MM.1S (cell line): ENCODE results near the gene TARS1.

ENCODE experiments used
- DNase-seq: peaks from one replicate; pipeline ENCODE4 v3.0.0-alpha.2; 2015
- H2AFZ ChIP-seq: fragments of 300-600 bp; sonication (generic); 2 replicates; pipeline ENCODE4 v1.6.0; 2016; ENCODE audit warnings: antibody characterized with exemption, low read length
- H3F3A ChIP-seq: fragments of 300-600 bp; sonication (generic); 2 replicates; pipeline ENCODE4 v1.6.1; 2016; ENCODE audit warnings: mild to moderate bottlenecking, antibody characterized with exemption, low read length, moderate library complexity, mixed read lengths; ENCODE audit not compliant: insufficient read depth
- H3K27ac ChIP-seq: fragments of 300-600 bp; sonication (generic); 2 replicates; pipeline ENCODE4 v1.5.1; 2016; ENCODE audit warnings: mild to moderate bottlenecking, low read length
- H3K27me3 ChIP-seq: fragments of 300-600 bp; sonication (generic); replicated peaks from 2 replicates; pipeline ENCODE4 v1.6.0; 2016; ENCODE audit warnings: low read length; ENCODE audit not compliant: insufficient read depth
- H3K36me3 ChIP-seq: fragments of 300-600 bp; sonication (generic); replicated peaks from 2 replicates; pipeline ENCODE4 v1.6.1; 2016; ENCODE audit warnings: mild to moderate bottlenecking, low read length, mixed read lengths; ENCODE audit not compliant: insufficient read depth
- H3K4me1 ChIP-seq: fragments of 300-600 bp; sonication (generic); 2 replicates; pipeline ENCODE4 v1.6.1; 2016; ENCODE audit warnings: low read length, mixed read lengths
- H3K4me2 ChIP-seq: fragments of 300-600 bp; sonication (generic); 2 replicates; pipeline ENCODE4 v1.6.0; 2016; ENCODE audit warnings: low read depth, low read length
- H3K4me3 ChIP-seq: fragments of 300-600 bp; sonication (generic); 2 replicates; pipeline ENCODE4 v1.5.1; 2016; ENCODE audit warnings: low read length, mixed read lengths
- H3K79me2 ChIP-seq: fragments of 300-600 bp; sonication (generic); 2 replicates; pipeline ENCODE4 v1.6.1; 2016; ENCODE audit warnings: mixed run types, low read length, mixed read lengths
- H3K9ac ChIP-seq: fragments of 300-600 bp; sonication (generic); 2 replicates; pipeline ENCODE4 v1.6.1; 2016; ENCODE audit warnings: low read length, mixed read lengths
- H3K9me2 ChIP-seq: fragments of 300-600 bp; sonication (generic); replicated peaks from 2 replicates; pipeline ENCODE4 v1.6.1; 2016; ENCODE audit warnings: mild to moderate bottlenecking, low read length, mixed read lengths; ENCODE audit not compliant: insufficient read depth
- H3K9me3 ChIP-seq: fragments of 300-600 bp; sonication (generic); replicated peaks from 2 replicates; pipeline ENCODE4 v1.6.1; 2016; ENCODE audit warnings: mild to moderate bottlenecking, low read length, mixed read lengths; ENCODE audit not compliant: insufficient read depth
- H4K20me1 ChIP-seq: fragments of 300-600 bp; sonication (generic); 2 replicates; pipeline ENCODE4 v1.6.1; 2016; ENCODE audit warnings: mild to moderate bottlenecking, low read length, moderate library complexity, mixed read lengths; ENCODE audit not compliant: insufficient read depth
- CTCF ChIP-seq: fragments of 300-600 bp; sonication (generic); IDR thresholded peaks from 2 replicates; pipeline ENCODE4 v1.5.1; 2016; ENCODE audit warnings: antibody characterized with exemption, low read length, mixed read lengths
- EZH2 ChIP-seq: fragments of 300-600 bp; sonication (generic); optimal IDR thresholded peaks from 2 replicates; pipeline ENCODE3; 2017; ENCODE audit warnings: low read depth, mild to moderate bottlenecking, antibody characterized with exemption, low read length, mixed read lengths
- EZH2phosphoT487 ChIP-seq: fragments of 300-600 bp; sonication (generic); IDR thresholded peaks from 2 replicates; pipeline ENCODE4 v1.6.1; 2018; ENCODE audit warnings: antibody characterized with exemption, low read length

The TARS1 gene

GRCh38 chr5:33440482-33441240 is at the start of gene TARS1:
Gene TARS1 (plus strand): TSS chr5:33440965. CDS start chr5:33441087, 122 bp downstream.
- Histone ChIP-seq H3K4me2 (peak within 1 kb of the TSS; percentile 71), H3K27me3 (no peaks in the 10 kb centered on the region), H3K4me1 (peaks cover 22% of the 10 kb centered on the region), H3F3A (peaks cover 14% of the 10 kb centered on the region), H4K20me1 (peaks cover 15% of the 10 kb centered on the region), H3K36me3 (peaks cover 1% of the 10 kb centered on the region; the same call in 1 of the 2 replicates), H3K79me2 (peaks cover 65% of the 10 kb centered on the region), H3K9ac (peak within 1 kb of the TSS; percentile 84), H3K4me3 (peak within 1 kb of the TSS; percentile 85), H3K27ac (peak within 1 kb of the TSS; percentile 82; the same call in 1 of the 2 replicates), H3K9me3 (no peaks in the 10 kb centered on the region), H3K9me2 (no peaks in the 10 kb centered on the region), H2AFZ (peak within 1 kb of the TSS; percentile 78)
- TF ChIP-seq EZH2phosphoT487, result no peak
- no peak for TF ChIP-seq CTCF
- TF ChIP-seq EZH2, result no peak
- peak; percentile 99 for DNase-seq

DNA sequence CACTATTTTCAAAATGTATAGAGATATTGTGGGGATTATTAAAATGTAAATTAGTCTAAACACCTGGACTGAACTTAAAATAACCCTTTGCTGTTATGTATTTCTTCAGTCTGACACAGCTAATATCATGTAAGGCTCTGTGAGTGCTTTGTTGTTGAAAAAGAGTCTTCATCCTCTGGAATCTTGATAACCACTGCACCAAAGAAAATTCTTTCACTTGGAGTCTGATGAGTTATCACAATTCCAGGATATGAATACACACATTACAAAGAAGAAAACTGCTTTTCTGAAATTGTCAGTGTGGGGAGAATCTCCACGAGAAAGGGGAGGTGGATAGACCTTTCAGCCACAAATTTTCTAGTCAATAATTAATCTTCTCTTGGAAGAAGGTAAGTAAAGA is 42.3 kb upstream of the TARS1 start:
- H3K36me3 ChIP-seq, result no peaks in the 10 kb centered on the region
- no peak overlapping the region for H2AFZ ChIP-seq
- H3K4me3 ChIP-seq, result no peak overlapping the region

GRCh38 chr5:33400675-33401074 is 40.1 kb upstream of the TARS1 start:
- no peak for DNase-seq
- Histone ChIP-seq H4K20me1 (no peaks in the 10 kb centered on the region), H3K4me3 (no peak overlapping the region), H3K4me1 (no peaks in the 10 kb centered on the region), H3K9ac (no peak overlapping the region), H2AFZ (no peak overlapping the region), H3K4me2 (no peak overlapping the region), H3K79me2 (no peaks in the 10 kb centered on the region), H3K36me3 (no peaks in the 10 kb centered on the region), H3K9me3 (no peaks in the 10 kb centered on the region), H3K27ac (no peak overlapping the region), H3F3A (no peaks in the 10 kb centered on the region), H3K27me3 (no peaks in the 10 kb centered on the region), H3K9me2 (no peaks in the 10 kb centered on the region)
- TF ChIP-seq CTCF (no peak), EZH2phosphoT487 (no peak), EZH2 (no peak)

More for the DNA sequence above, 42.3 kb upstream of the TARS1 start:
- Histone ChIP-seq H3K4me1 (no peaks in the 10 kb centered on the region), H3K4me2 (no peak overlapping the region), H3F3A (no peaks in the 10 kb centered on the region), H3K27ac (no peak overlapping the region), H4K20me1 (no peaks in the 10 kb centered on the region), H3K9me2 (no peaks in the 10 kb centered on the region), H3K27me3 (no peaks in the 10 kb centered on the region), H3K9ac (no peak overlapping the region), H3K79me2 (no peaks in the 10 kb centered on the region), H3K9me3 (no peaks in the 10 kb centered on the region)
- TF ChIP-seq EZH2phosphoT487 (no peak), CTCF (no peak), EZH2 (no peak)
- DNase-seq, result no peak
